ENCODE measurements around the gene PUDP.

Gene PUDP

GRCh38 chrX:7110821-7111276 is 37.1 kb downstream of the PUDP start:
- no peaks in the 10 kb centered on the region for H3K27me3 ChIP-seq (replicated peaks in 2 of 5; ENCODE audit: control insufficient read depth in 4 of 5, insufficient read depth in 5 of 5, low read length in 4 of 5)
- H3K27ac ChIP-seq (ENCODE audit: insufficient read depth in 1 of 2, low read depth in 1 of 2, low read length in 2 of 2, poor library complexity in 1 of 2, severe bottlenecking in 2 of 2): no peak overlapping the region
- ChIA-PET CTCF (no interaction called here), POLR2A (no interaction called here)
- H3K9me3 ChIP-seq (ENCODE audit: control extremely low read depth in 1 of 5, control insufficient read depth in 4 of 5, insufficient read depth in 2 of 5, low read depth in 1 of 5, low read length in 4 of 5): no peaks in the 10 kb centered on the region
- H3K4me1 ChIP-seq (ENCODE audit: control extremely low read depth in 1 of 4, control insufficient read depth in 4 of 4, insufficient read depth in 4 of 4, low read length in 3 of 4): peaks cover 4 to 19% (median 16%) of the 10 kb centered on the region in 4 experiments
- WGBS (ENCODE audit: insufficient coverage): 13% methylated on average over 1 of the region's 5 CpGs
- no peak overlapping the region for H3K4me3 ChIP-seq (ENCODE audit: control insufficient read depth in 1 of 7, extremely low read depth in 1 of 7, insufficient read depth in 4 of 7, low read depth in 2 of 7, low read length in 6 of 7)
- H3K36me3 ChIP-seq (ENCODE audit: control insufficient read depth in 4 of 4, insufficient read depth in 4 of 4, low read length in 3 of 4): peaks cover 0 to 2% (median 0%) of the 10 kb centered on the region in 4 experiments
- peak in 2 of 3 donors; percentile 33 to 44 for DNase-seq

DNA sequence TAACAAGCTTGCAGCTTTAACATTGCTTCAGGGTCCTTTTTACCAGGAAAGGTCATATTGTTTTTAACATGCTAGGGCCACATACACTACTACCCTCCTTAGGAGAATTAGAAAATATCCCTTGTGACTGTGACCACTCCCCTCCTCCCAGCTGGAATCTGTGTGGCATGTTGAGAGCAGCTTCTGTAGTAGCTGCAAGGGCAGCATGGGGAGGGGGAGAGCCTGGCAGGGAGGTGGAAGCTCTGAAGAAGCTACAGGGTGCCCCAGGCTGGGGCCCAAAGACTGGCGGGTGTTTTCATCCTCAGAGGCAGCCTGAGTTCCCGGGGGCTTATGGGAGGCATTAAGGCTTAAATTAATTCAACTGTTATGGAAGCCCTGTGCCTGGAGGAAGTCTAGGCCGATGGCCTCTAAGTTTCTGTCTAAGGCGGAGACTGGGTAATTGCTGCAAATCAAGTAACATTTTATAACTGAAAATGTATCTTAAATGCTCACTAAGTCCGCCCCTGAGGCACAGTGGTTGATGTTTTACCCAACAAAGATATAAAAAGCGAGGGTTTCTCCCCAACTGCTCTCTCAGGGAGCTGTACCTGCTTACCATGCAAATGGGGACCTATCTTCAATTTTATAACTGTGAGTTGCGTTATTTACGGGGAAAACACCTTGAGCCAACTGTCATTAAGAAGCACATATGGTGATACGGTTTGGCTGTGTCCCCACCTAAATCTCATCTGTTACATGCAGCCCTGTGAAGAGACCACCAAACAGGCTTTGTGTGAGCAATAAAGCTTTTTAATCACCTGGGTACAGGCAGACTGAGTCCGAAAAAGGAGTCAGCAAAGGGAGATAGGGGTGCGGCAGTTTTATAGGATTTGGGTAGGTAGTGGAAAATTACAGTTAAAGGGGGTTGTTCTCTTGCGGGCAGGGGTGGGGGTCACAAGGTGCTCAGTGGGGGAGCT is 37.8 kb downstream of the PUDP start:
- no peak overlapping the region for H3K4me3 ChIP-seq (ENCODE audit: control insufficient read depth in 1 of 7, extremely low read depth in 1 of 7, insufficient read depth in 4 of 7, low read depth in 2 of 7, low read length in 6 of 7)
- H3K9me3 ChIP-seq (ENCODE audit: control extremely low read depth in 1 of 5, control insufficient read depth in 4 of 5, insufficient read depth in 2 of 5, low read depth in 1 of 5, low read length in 4 of 5): no peaks in the 10 kb centered on the region
- H3K36me3 ChIP-seq (ENCODE audit: control insufficient read depth in 4 of 4, insufficient read depth in 4 of 4, low read length in 3 of 4): peaks cover 0 to 2% (median 0%) of the 10 kb centered on the region in 4 experiments
- peak in 1 of 3 donors; percentile 12 for DNase-seq
- WGBS (ENCODE audit: insufficient coverage): 95% methylated on average over 7 of the region's 12 CpGs
- ChIA-PET POLR2A (no interaction called here), CTCF (interaction anchor here (1.1 kb wide), 1 partner anchor 22 kb away, joined by 3 read pairs; no protein-coding TSS in a partner anchor)
- no peaks in the 10 kb centered on the region for H3K27me3 ChIP-seq (replicated peaks in 2 of 5; ENCODE audit: control insufficient read depth in 4 of 5, insufficient read depth in 5 of 5, low read length in 4 of 5)
- H3K4me1 ChIP-seq (ENCODE audit: control extremely low read depth in 1 of 4, control insufficient read depth in 4 of 4, insufficient read depth in 4 of 4, low read length in 3 of 4): peaks cover 4 to 19% (median 16%) of the 10 kb centered on the region in 4 experiments
- peak overlapping the region in 1 of 2 experiments; percentile 53 for H3K27ac ChIP-seq (ENCODE audit: insufficient read depth in 1 of 2, low read depth in 1 of 2, low read length in 2 of 2, poor library complexity in 1 of 2, severe bottlenecking in 2 of 2)

DNA sequence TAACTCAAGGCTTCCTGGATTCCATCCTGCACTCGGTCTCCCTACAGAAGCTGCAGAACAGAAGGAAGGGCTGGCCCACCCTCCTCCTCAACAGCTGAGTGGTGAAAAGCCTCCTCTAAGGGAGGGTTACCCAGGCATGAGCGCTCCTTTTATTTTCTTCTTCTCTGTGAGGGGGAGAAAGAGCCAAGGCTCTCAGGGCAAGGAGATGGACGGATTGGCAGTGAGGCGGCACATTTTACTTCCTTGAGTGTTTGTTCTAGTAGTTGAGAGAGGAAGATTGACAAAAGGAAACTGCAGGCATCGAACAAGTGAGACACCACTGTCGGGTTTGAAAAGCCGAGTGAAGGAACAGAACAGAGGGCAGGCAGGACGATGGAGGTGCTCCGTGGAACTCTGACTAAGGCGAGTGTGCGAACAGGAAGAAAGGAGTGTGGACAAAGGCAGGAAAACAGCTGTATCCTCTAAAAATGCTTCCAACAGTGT is 38.9 kb downstream of the PUDP start:
- DNase-seq: peak in 2 of 3 donors; percentile 38 to 48
- peaks cover 0 to 7% (median 2%) of the 10 kb centered on the region in 4 experiments for H3K36me3 ChIP-seq (ENCODE audit: control insufficient read depth in 4 of 4, insufficient read depth in 4 of 4, low read length in 3 of 4)
- 6% methylated on average over 8 of the region's 11 CpGs for whole genome bisulfite sequencing (ENCODE audit: insufficient coverage)
- H3K4me1 ChIP-seq (ENCODE audit: control extremely low read depth in 1 of 4, control insufficient read depth in 4 of 4, insufficient read depth in 4 of 4, low read length in 3 of 4): peaks cover 4 to 19% (median 16%) of the 10 kb centered on the region in 4 experiments
- H3K27me3 ChIP-seq (replicated peaks in 2 of 5; ENCODE audit: control insufficient read depth in 4 of 5, insufficient read depth in 5 of 5, low read length in 4 of 5): no peaks in the 10 kb centered on the region
- H3K27ac ChIP-seq (ENCODE audit: insufficient read depth in 1 of 2, low read depth in 1 of 2, low read length in 2 of 2, poor library complexity in 1 of 2, severe bottlenecking in 2 of 2): peak overlapping the region in 1 of 2 experiments; percentile 53
- peak overlapping the region; percentile 7 to 60 (median 27) for H3K4me3 ChIP-seq (ENCODE audit: control insufficient read depth in 1 of 7, extremely low read depth in 1 of 7, insufficient read depth in 4 of 7, low read depth in 2 of 7, low read length in 6 of 7)
- no peaks in the 10 kb centered on the region for H3K9me3 ChIP-seq (ENCODE audit: control extremely low read depth in 1 of 5, control insufficient read depth in 4 of 5, insufficient read depth in 2 of 5, low read depth in 1 of 5, low read length in 4 of 5)
- CTCF ChIA-PET: interaction anchor here (1.1 kb wide), 1 partner anchor 24 kb away, joined by 3 read pairs; no protein-coding TSS in a partner anchor
- POLR2A ChIA-PET: no interaction called here

- Histone ChIP-seq H3K4me1 (ENCODE audit: control extremely low read depth in 1 of 4, control insufficient read depth in 4 of 4, insufficient read depth in 4 of 4, low read length in 3 of 4) (peaks cover 4 to 19% (median 16%) of the 10 kb centered on the region in 4 experiments), H3K27me3 (replicated peaks in 2 of 5; ENCODE audit: control insufficient read depth in 4 of 5, insufficient read depth in 5 of 5, low read length in 4 of 5) (no peaks in the 10 kb centered on the region), H3K4me3 (ENCODE audit: control insufficient read depth in 1 of 7, extremely low read depth in 1 of 7, insufficient read depth in 4 of 7, low read depth in 2 of 7, low read length in 6 of 7) (no peak overlapping the region), H3K36me3 (ENCODE audit: control insufficient read depth in 4 of 4, insufficient read depth in 4 of 4, low read length in 3 of 4) (peaks cover 0 to 11% (median 3%) of the 10 kb centered on the region in 4 experiments), H3K27ac (ENCODE audit: insufficient read depth in 1 of 2, low read depth in 1 of 2, low read length in 2 of 2, poor library complexity in 1 of 2, severe bottlenecking in 2 of 2) (no peak overlapping the region), H3K9me3 (ENCODE audit: control extremely low read depth in 1 of 5, control insufficient read depth in 4 of 5, insufficient read depth in 2 of 5, low read depth in 1 of 5, low read length in 4 of 5) (no peaks in the 10 kb centered on the region)
- DNase-seq: no peak
- CTCF ChIA-PET: no interaction called here
- POLR2A ChIA-PET: no interaction called here
- WGBS (ENCODE audit: insufficient coverage): 98% methylated on average over 5 of the region's 5 CpGs
These were observed 39.9 kb downstream of the PUDP start for GRCh38 chrX:7108030-7108429.

DNA sequence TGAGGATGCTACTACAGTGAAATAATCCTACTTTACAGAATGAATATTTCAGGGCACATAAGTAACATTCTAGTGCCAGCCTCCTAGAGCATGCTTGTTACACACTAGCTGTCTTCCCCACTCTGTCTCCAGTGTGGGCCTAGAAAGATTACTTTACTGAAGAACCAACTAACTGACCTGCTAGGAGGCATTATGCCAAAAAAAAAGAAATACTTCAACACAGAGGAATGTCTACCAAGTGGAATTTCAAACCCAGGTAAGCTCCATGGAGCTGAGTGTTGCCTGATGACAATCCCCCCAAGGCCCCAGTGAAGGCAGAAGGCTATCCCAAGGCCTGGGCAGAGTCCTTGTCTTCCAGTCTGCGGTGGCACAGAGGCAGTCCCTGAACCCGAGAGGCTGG is 41.3 kb downstream of the PUDP start:
- no peak for DNase-seq
- Histone ChIP-seq H3K4me3 (ENCODE audit: control insufficient read depth in 1 of 7, extremely low read depth in 1 of 7, insufficient read depth in 4 of 7, low read depth in 2 of 7, low read length in 6 of 7) (no peak overlapping the region), H3K4me1 (ENCODE audit: control extremely low read depth in 1 of 4, control insufficient read depth in 4 of 4, insufficient read depth in 4 of 4, low read length in 3 of 4) (peaks cover 4 to 19% (median 16%) of the 10 kb centered on the region in 4 experiments), H3K27me3 (replicated peaks in 2 of 5; ENCODE audit: control insufficient read depth in 4 of 5, insufficient read depth in 5 of 5, low read length in 4 of 5) (no peaks in the 10 kb centered on the region), H3K27ac (ENCODE audit: insufficient read depth in 1 of 2, low read depth in 1 of 2, low read length in 2 of 2, poor library complexity in 1 of 2, severe bottlenecking in 2 of 2) (no peak overlapping the region), H3K36me3 (ENCODE audit: control insufficient read depth in 4 of 4, insufficient read depth in 4 of 4, low read length in 3 of 4) (peaks cover 0 to 11% (median 3%) of the 10 kb centered on the region in 4 experiments), H3K9me3 (ENCODE audit: control extremely low read depth in 1 of 5, control insufficient read depth in 4 of 5, insufficient read depth in 2 of 5, low read depth in 1 of 5, low read length in 4 of 5) (no peaks in the 10 kb centered on the region)
- POLR2A ChIA-PET: no interaction called here
- 95% methylated on average over 2 of the region's 2 CpGs for WGBS (ENCODE audit: insufficient coverage)
- CTCF ChIA-PET: no interaction called here

GRCh38 chrX:7102119-7102518 is 45.8 kb downstream of the PUDP start:
- POLR2A ChIA-PET: no interaction called here
- no CpG with 5 or more reads among the region's 3 CpGs for WGBS (ENCODE audit: insufficient coverage)
- Histone ChIP-seq H3K4me1 (ENCODE audit: control extremely low read depth in 1 of 4, control insufficient read depth in 4 of 4, insufficient read depth in 4 of 4, low read length in 3 of 4) (no peaks in the 10 kb centered on the region), H3K27me3 (replicated peaks in 2 of 5; ENCODE audit: control insufficient read depth in 4 of 5, insufficient read depth in 5 of 5, low read length in 4 of 5) (no peaks in the 10 kb centered on the region), H3K4me3 (ENCODE audit: control insufficient read depth in 1 of 7, extremely low read depth in 1 of 7, insufficient read depth in 4 of 7, low read depth in 2 of 7, low read length in 6 of 7) (no peak overlapping the region), H3K36me3 (ENCODE audit: control insufficient read depth in 4 of 4, insufficient read depth in 4 of 4, low read length in 3 of 4) (peaks cover 0 to 25% (median 10%) of the 10 kb centered on the region in 4 experiments), H3K27ac (ENCODE audit: insufficient read depth in 1 of 2, low read depth in 1 of 2, low read length in 2 of 2, poor library complexity in 1 of 2, severe bottlenecking in 2 of 2) (no peak overlapping the region), H3K9me3 (ENCODE audit: control extremely low read depth in 1 of 5, control insufficient read depth in 4 of 5, insufficient read depth in 2 of 5, low read depth in 1 of 5, low read length in 4 of 5) (no peaks in the 10 kb centered on the region)
- no peak for DNase-seq
- CTCF ChIA-PET: no interaction called here

DNA sequence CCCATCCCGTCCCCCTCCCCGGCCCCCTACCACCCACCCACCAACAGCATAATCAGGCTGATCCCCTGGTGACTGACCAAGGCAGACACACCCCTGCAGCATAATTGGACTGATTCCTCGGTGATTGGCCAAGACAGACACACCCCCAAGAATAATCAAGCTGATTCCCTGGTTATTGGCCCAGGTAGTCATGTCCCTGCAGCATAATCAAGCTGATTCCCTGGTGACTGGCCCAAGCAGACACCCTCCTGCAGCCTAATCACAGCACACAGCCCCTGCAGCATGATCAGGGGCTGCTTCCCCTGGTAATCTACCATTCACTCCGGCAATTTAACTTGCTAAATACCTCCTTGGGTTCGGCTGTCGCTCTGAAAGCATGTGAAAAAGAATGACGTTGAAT is 47.9 kb downstream of the PUDP start:
- Histone ChIP-seq H3K36me3 (ENCODE audit: control insufficient read depth in 4 of 4, insufficient read depth in 4 of 4, low read length in 3 of 4) (peaks cover 0 to 26% (median 11%) of the 10 kb centered on the region in 4 experiments), H3K4me3 (ENCODE audit: control insufficient read depth in 1 of 7, extremely low read depth in 1 of 7, insufficient read depth in 4 of 7, low read depth in 2 of 7, low read length in 6 of 7) (no peak overlapping the region), H3K27me3 (replicated peaks in 2 of 5; ENCODE audit: control insufficient read depth in 4 of 5, insufficient read depth in 5 of 5, low read length in 4 of 5) (no peaks in the 10 kb centered on the region), H3K4me1 (ENCODE audit: control extremely low read depth in 1 of 4, control insufficient read depth in 4 of 4, insufficient read depth in 4 of 4, low read length in 3 of 4) (no peaks in the 10 kb centered on the region), H3K9me3 (ENCODE audit: control extremely low read depth in 1 of 5, control insufficient read depth in 4 of 5, insufficient read depth in 2 of 5, low read depth in 1 of 5, low read length in 4 of 5) (no peaks in the 10 kb centered on the region), H3K27ac (ENCODE audit: insufficient read depth in 1 of 2, low read depth in 1 of 2, low read length in 2 of 2, poor library complexity in 1 of 2, severe bottlenecking in 2 of 2) (no peak overlapping the region)
- ChIA-PET CTCF (no interaction called here), POLR2A (no interaction called here)
- WGBS (ENCODE audit: insufficient coverage): 94% methylated on average over 2 of the region's 7 CpGs
- DNase-seq: no peak
